GM21737 (cell line): ENCODE results near the gene TRAPPC4.
A peak's percentile ranks its signal among the peaks of the same experiment; 100 is the strongest.
"Not testable (repeated sequence)": the region's sequence is repeated elsewhere in the genome, so short reads cannot be mapped to it uniquely, and the experiment has no call there.

ENCODE experiments used
- ATAC-seq: cut with Tn5 transposase; IDR thresholded peaks from one replicate; pipeline ENCODE4 v1.9.1; 2021; ENCODE audit warnings: mild to moderate bottlenecking, moderate library complexity; ENCODE audit not compliant: unreplicated experiment

Gene TRAPPC4, protein sequence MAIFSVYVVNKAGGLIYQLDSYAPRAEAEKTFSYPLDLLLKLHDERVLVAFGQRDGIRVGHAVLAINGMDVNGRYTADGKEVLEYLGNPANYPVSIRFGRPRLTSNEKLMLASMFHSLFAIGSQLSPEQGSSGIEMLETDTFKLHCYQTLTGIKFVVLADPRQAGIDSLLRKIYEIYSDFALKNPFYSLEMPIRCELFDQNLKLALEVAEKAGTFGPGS

DNA sequence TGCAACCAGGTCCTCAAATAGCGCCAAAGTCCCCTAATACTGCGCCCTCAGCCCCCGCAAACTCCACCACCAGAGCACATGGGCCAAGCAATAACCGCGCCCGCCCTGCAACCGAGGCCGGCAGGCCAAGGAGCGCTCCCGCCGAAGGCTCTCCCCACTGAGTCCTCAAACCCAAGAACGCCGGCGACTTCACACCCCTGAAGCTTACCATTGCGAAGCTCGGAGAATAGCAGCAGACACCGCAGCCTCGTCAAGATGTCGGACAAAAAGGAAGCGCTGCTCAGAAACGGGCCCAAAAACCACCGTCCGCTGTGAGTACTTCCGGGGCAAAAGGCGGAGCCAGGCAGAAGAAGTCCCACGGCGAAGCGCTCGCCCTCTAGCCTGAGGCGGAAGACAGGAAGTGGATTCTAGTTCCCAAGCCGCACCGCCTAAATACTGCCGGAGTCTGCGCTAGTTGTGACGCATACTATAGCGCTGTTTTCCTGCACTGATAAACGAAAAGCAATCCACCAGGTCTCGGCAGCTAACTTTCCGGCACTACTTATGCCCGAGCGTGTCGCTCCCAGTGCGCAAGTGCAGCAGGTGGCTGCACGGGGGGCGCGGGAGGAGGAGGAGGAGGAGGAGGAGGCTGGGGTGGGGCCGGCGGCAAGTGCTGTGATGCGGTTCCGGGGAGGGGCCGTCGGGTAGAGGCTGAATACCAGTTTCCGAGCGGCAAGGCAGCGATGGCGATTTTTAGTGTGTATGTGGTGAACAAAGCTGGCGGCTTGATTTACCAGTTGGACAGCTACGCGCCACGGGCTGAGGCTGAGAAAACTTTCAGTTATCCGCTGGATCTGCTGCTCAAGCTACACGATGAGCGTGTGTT, at the start of gene TRAPPC4, which contains the start of gene RPS25:
Gene TRAPPC4, plus strand, starts transcription at position 693 of the 865 bp plus-strand sequence. Its CDS starts 30 bp downstream, at position 723.
Gene RPS25, minus strand, starts transcription at position 270 of the 865 bp plus-strand sequence. Its CDS starts 59 bp downstream, at position 211.
- peak; percentile 83 for ATAC-seq

- ATAC-seq: not testable (repeated sequence)
Observed at GRCh38 chr11:118969508-118969907, 49.1 kb upstream of the TRAPPC4 start.

GRCh38 chr11:118971646-118972045, 46.9 kb upstream of the TRAPPC4 start, which contains the start of gene FOXR1:
FOXR1 (plus strand) TSS chr11:118971761; CDS start chr11:118971932, 171 bp downstream.
- ATAC-seq: no peak

- ATAC-seq: no peak
Observed at GRCh38 chr11:118973985-118974384, 44.6 kb upstream of the TRAPPC4 start.

DNA sequence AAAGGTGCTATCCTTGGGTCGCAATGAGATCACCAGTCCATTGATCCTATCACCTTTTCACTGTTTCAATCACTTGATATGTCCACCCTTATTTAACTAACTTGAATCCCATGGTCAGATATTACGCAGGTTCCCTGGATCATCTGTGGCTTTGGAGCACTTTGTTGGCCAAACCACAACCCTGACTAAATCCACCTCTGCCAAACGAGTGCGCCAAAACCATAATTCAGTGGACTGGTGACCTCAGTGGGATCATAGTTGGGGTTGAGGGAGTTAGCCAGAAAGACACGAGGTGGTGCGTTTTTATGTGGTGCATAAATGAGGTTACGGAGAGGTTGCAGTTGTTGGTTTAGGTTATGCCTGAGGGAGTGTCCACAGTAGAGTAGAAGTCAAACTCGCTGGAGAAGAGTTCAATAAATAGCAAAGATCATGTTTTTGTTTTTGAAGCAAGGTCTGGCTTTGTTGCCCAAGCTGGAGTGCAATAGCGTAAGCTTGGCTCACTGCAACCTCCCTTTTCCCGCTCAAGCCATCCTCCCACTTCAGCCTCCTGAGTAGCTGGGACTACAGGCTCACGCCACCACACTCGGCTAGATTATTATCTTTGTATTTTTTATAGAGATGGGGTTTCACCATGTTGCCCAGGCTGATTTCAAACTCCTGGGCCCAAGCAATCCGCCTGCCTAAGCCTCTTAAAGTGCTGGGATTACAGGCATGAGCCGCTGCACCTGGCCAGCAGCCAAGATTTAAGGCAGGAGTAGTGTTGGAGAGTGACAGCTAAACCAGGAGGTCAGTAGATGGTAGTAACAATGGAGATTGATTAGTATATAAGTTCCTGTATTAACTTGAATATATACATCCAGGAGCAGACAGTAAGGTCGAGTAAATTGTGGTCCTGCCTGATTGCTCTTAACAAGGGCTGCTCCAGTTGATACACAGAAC, 42.5 kb upstream of the TRAPPC4 start:
- ATAC-seq: no peak

GRCh38 chr11:118979434-118979833, 39.1 kb upstream of the TRAPPC4 start:
- no peak for ATAC-seq

DNA sequence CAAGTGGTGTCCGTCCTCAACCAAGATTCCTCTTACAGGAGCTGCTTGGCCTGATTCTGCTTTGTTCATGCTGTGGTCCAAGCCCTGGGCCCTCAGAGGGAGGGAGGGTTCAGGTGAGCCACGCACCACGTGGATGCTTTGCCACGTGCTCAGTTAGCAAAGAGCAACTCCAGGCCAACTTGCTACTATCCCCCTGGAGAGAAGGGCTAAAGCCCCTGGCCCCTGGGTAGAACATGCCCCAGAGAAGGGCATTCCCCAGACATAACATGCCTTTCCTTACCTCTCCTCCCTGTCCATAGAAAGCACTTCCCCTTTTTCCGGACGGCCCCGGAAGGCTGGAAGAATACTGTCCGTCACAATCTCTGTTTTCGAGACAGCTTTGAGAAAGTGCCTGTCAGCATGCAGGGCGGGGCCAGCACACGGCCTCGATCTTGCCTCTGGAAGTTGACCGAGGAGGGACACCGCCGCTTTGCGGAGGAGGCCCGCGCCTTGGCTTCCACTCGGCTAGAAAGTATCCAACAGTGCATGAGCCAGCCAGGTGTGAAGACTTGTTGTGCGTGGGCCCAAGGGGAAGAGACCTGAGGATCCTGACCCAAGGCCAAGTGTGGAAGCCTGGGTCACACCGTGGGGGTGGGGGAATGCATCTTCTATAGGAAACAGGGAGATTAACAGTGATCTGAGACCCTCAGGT, 38.2 kb upstream of the TRAPPC4 start:
- ATAC-seq: no peak

GRCh38 chr11:118984337-118984736, 34.2 kb upstream of the TRAPPC4 start:
- not testable (repeated sequence) for ATAC-seq

GRCh38 chr11:118984825-118985224, 33.7 kb upstream of the TRAPPC4 start:
- ATAC-seq: no peak

DNA sequence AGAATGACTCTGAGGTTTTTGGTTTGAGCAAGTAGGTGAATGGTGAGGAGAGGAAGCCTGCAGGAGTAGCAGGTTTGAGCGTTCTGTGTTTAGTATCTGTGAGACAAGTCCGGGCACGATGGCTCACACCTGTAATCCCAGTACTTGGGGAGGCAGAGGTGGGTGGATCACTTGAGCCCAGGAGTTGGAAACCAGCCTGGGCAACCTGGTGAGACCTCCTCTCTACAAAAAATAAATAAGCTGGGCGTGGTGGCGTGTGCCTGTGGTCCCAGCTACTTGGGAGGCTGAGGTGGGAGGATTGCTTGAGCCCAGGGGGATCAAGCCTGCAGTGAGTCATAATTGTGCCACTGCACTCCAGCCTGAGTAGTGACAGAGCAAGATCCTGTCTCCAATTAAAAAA, 30.3 kb upstream of the TRAPPC4 start:
- no peak for ATAC-seq

DNA sequence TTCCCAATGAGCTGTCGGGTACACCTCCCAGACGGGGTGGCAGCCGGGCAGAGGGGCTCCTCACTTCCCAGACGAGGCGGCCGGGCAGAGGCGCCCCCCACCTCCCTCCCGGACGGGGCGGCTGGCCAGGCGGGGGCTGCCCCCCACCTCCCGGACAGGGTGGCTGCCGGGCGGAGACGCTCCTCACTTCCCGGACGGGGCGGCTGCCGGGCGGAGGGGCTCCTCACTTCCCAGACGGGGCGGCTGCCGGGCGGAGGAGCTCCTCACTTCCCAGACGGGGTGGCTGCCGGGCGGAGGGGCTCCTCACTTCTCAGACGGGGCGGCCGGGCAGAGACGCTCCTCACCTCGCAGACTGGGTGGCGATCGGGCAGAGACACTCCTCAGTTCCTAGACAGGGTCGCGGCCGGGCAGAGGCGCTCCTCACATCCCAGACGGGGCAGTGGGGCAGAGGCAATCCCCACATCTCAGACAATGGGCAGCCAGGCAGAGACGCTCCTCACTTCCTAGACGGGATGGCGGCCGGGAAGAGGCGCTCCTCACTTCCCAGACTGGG, 27.0 kb upstream of the TRAPPC4 start:
- ATAC-seq: not testable (repeated sequence)

DNA sequence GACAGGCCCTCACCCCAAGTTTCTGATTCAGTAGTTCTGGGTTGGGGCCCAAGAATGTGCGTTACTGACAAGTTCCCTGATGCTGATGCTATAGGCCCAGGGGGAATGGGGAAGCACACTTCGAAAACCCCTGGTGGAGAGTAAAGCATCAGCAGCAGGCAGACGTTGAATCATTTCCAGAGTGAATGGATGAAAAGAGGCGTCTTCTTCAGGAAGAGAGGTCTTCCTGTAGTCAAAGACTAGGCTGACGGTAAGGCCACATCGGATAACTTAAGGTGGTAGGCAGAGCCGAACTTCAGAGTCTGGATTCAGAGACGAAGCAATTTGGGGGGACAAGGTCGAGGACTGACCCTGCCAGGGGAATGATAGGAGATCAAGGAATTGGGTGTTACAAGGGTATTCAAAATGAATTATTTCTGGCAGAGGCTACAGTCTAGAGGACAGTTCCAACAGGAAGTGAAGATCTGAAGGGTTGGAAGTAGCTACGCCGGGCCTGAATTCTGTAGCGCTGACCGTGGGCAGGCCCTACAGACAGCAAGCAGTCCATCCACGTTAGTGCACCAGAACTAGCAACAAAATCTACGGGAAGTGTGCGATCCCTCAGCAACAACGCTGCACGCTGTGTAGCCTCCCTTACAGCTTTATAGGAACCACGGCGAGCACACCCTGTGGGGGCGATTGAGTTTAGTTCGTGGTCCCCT, 21.5 kb upstream of the TRAPPC4 start:
- ATAC-seq: peak; percentile 24

DNA sequence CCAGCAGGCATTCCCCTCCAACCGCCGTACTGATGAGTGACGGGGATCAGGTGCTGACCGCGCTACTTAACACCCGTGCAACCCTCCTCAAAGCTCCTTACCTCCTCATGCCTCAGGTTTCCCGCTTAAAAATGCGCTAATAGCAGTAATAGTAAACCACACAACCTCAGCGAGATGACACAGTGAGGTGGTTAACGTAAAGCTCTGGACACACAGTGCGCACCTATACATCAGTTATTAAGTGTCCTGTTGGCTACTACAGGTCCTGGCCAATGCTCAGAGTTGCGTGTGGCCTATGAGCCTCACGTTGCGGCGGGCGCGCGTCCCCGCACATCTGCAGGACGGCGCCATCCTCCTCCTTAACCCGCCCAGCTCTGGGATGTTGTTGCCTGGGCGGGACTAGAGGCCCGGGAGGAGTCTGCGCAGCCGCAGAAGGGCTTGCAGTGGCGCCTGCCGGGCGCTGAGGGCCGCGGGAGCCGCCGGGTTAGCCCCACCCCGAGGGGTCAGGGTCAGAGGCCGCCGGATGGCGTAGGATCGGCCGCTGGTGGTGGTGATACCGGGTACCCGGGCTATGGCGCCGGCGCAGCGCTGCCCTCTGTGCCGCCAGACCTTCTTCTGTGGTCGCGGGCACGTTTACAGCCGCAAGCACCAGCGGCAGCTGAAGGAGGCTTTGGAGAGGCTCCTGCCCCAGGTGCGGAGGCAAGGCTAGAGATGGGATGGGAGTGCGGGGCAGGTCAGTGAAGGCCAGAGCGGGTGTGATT, 20.8 kb upstream of the TRAPPC4 start, which contains the start of gene CENATAC:
Gene CENATAC, plus strand, starts transcription at position 512 of the 761 bp plus-strand sequence. Its CDS starts 60 bp downstream, at position 572.
- ATAC-seq: peak; percentile 92

GRCh38 chr11:118998388-118998717, 20.2 kb upstream of the TRAPPC4 start:
- no peak for ATAC-seq

- no peak for ATAC-seq
Observed at GRCh38 chr11:118998822-118999221, 19.7 kb upstream of the TRAPPC4 start.

- no peak for ATAC-seq
Observed at GRCh38 chr11:119000906-119001305, 17.7 kb upstream of the TRAPPC4 start.

DNA sequence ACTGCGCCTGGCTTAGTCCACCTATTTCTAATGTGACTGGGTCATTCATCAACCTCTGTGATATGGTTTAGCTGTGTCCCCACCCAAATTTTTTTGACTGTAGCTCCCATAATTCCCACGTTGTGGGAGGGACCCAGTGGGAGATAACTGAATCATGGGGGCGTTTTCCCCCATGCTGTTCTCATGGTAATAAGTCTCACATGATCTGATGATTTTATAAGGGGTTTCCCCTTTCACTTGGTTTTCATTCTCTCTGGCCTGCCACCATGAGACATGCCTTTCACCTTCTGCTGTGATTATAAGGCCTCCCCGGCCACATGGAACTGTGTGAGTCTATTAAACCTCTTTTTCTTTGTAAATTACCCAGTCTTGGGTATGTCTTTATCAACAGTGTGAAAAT, 11.9 kb upstream of the TRAPPC4 start:
- no peak for ATAC-seq

GRCh38 chr11:119011476-119012053, 7.0 kb upstream of the TRAPPC4 start:
- no peak for ATAC-seq
